ELR (cell line): ENCODE measurements around the gene ENOX2.
A peak's percentile ranks its signal among the peaks of the same experiment; 100 is the strongest.

Experiments
- DNase-seq: peaks from one replicate; pipeline ENCODE4 v3.0.0-alpha.2; 2015; ENCODE audit warnings: low read depth

ENOX2 gene

GRCh38 chrX:130699618-130700017, 203.4 kb downstream of the ENOX2 start:
- DNase-seq, result no peak

GRCh38 chrX:130696542-130696941, 206.5 kb downstream of the ENOX2 start:
- no peak for DNase-seq

DNA sequence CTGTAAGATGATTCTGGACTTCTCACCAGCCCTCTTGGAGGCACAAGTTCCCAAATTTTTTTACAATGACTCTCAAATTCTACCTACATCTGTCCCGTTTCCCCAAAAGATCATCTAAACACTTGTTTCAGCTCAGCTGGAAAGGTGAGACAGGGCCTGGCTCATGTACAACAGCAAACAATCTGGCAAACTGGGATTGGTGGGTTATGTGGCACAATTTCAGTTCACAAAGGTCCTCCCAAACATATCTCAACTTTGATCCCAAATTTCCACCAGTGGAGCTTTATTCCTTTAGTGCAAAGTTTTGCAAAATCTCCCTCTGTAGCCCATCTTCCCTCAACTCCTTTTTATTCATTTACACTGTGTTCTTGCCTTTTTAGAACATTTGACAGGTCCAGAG, 207.1 kb downstream of the ENOX2 start:
- DNase-seq, result no peak

- DNase-seq, result no peak
These were observed 208.0 kb downstream of the ENOX2 start for GRCh38 chrX:130694983-130695382.

- DNase-seq, result no peak
These were observed 211.4 kb downstream of the ENOX2 start for GRCh38 chrX:130691576-130691975.

DNA sequence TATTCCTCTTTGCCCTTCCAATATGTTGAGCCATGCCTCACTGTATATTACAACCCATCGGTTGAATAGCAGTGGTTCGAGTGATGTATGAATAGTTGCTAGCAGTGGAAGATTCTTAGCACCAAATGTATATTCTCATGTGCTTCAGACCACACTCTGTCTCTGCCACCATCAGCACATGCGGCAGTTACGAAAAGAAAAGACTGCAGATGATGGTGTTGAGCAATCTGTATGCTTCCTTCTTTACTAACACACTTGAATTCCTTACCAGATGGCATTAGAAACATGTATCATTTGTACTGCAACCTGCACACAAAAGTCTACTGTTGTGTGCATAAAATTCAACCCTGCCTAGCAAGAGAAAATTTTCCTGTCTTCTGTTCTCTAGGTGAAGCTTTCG, 214.6 kb downstream of the ENOX2 start:
- DNase-seq, result no peak

- peak; percentile 65 for DNase-seq
These were observed 220.0 kb downstream of the ENOX2 start for GRCh38 chrX:130682990-130683389.

DNA sequence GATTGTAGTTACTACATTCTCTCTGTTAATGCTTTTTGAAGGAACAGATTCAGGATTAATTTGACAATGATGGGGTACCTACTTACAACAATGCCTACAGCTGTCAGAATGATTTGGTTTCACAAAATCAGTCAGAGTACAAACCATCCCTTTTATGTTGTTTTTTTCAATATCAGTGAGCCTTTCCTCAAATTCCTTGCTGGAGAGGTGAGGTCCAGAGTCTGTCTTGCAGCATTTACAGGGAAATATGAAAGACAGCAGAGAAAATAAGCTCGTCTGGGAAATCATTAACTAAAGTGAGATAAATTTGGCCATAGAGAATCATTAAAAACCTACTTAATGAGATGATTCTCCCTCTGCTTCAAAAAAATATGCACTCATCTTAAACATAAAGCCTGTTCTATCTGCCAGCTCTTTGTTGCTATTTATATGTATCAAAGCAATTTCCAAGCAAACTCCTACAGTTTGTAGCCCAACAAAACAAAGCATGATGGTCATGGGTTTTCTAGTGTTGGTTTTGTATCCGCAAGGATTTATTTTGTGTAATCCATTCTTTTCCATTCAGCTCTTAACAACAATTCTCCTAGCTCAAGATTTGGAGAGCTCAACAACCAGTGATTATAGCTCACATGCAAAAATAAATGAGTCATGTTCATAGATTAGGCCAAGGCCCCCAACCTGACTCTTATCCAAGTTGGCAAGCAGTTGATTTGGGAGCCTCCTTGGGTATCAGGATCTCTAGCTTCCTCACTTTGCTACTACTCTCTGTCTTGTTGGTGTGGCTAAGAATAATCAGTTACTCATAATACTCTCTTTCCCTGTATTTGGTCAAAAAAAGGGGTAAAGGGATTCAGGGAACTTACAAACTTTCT, 222.6 kb downstream of the ENOX2 start:
- DNase-seq, result no peak

DNA sequence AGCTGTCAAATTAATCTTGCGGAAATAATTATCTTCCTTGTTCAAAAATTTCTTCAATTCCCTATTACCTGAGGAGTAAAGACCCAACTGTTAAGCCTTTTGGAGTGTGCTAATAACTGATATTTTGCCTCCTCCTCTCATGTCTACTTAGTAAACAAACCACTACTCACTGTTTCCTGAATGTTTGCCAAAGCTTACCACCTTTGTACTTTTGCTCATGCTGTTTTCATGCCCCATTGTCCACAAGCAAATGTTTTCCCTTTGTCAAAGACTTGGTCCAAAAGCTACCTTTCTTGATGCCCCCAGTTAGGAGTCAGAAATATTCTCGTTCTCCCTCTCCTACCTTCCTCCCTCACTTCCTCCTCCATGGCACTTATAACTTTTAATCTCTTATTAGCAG, 226.1 kb downstream of the ENOX2 start:
- DNase-seq, result no peak

- no peak for DNase-seq
These were observed 230.8 kb downstream of the ENOX2 start for GRCh38 chrX:130672214-130672613.

GRCh38 chrX:130669233-130669632, 233.8 kb downstream of the ENOX2 start:
- peak; percentile 59 for DNase-seq

DNA sequence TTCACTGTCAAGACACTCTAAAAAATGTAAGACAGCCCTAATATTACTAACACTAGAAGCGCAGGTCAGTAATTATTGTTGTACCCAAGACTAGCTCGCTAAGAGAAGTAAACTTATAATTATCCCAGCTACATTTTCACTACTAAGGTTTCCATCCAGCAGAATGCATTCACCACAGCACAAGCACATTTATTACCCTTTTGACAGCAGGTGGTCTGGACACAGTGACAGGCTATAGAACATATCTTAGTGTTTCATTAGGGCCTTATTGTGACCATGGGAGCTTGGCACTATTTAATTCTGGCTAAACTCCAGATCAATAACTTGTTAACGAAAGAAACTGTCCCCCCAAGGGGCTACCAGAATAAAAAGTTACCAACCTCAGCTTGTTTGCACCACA, 237.7 kb downstream of the ENOX2 start:
- DNase-seq, result no peak

GRCh38 chrX:130658310-130658709, 244.7 kb downstream of the ENOX2 start:
- no peak for DNase-seq

GRCh38 chrX:130654409-130654950, 248.5 kb downstream of the ENOX2 start:
- DNase-seq, result no peak

DNA sequence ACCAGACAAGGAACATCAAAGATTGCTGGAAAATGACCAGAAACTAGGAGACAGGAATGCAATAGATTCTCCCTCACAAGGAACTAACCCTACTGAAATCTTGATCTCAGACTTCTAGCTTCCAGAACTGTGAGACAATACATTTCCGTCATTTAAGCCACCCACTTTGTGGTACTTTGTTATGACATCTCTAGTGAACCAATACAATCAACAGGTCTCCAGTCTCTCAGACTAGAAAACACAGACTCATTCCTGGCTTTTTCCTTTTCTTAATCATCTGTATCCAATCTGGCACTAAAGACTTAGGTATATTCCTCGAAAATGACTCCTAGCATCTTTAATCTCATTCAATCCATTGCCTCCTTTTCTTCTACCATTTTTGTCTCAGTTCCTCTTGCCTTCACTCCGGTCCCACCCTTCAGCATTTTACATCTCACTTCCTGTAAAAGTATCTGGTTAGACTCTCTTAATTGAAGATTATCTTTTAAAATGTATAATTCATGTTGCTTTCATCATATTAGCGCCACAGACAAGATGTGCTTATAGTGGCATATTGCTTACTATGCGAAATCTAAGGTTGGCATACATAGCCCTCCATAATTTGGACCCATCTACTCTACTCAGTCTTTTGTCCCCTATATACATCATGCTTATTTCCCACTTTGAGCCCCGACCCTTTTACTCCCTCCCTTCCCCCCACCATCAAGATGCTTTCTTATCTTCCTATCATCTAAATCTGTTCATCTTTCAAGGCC, 250.0 kb downstream of the ENOX2 start:
- no peak for DNase-seq

- DNase-seq, result no peak
These were observed 253.3 kb downstream of the ENOX2 start for GRCh38 chrX:130649738-130650137.

- no peak for DNase-seq
These were observed 255.5 kb downstream of the ENOX2 start for GRCh38 chrX:130647468-130647867.

DNA sequence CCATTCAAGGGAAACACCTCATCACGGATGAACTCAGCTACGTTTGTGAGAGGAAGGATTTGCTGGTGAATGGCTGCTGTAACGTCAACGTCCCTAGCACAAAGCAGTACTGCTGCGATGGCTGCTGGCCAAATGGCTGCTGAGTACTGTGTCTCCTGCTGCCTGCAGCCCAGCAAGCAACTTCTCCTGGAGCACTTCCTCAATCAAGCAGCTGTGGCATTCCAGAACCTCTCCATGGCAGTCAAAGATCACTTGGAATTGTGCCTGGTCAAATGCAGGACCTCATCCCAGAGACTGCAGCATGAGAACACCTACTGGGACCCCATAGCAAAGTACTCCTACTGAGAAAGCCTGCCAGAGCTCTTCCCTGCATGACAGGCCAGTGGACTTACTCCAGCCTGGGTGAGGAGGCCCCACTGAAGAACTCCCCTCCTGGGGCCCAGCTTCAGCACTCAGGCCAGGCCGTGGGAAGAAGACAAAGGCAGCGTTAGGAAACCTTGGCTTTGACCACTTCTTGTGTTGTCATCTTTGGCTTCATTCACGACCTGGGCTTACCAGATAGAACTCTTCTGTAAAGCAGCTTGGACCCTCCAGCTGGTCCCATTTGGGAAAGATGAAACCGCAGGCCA, 256.9 kb downstream of the ENOX2 start:
- no peak for DNase-seq

DNA sequence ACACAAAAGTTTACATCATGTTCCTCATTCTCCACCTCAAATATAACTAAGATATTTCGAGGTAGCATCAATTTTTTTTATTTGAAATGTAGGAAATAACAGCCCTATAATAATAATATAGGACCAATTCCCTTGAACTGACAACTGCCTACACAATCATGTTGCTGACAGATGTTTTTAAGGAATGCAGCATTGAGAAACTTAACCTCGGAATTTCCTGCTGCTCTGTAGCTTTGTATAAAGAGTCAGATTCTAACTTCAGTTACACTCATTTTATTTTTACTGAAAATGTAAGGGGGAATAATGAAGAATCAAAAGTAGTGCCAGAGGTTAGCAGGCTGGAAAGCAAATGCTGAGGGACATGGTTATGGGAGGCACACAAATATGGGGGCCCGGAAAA, 265.4 kb downstream of the ENOX2 start:
- DNase-seq, result peak; percentile 4

DNA sequence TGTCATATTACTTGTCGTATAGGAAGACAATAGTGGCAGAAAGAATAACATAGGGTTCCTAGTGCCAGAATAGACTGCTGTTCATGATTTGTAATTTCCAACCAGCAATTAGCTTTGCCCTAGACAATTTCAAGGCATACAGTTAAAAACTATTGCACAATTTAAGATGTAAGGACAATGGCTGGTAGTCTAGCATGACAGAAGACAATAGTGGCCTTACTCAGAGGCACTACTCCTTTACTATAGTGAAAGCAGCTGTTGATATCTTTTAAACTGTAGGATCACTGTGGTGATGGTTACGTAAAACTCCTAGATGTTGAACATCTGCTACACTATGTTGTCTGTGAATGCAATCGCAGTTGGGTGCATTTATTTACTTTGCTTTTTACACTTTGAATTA, 266.7 kb downstream of the ENOX2 start:
- no peak for DNase-seq

DNA sequence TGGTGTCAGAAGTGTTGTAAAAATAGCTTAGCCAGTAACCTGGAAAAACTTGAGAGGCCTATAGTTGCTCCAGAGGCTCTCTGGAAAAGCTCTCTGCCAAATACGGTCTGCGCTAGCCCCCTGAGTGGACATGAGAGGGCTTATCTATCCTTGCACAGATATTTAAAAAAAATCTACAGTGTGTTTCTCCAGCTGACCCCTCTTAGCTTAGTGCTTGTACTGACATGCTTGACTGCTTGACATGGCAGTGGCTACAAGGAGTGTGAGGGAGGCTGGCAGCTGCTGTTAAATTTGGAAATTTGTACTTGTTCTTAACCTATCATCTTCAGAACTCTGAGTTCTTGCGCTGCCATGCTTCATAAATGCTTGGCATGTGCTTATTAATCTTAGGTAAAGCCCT, 272.0 kb downstream of the ENOX2 start:
- DNase-seq, result no peak

DNA sequence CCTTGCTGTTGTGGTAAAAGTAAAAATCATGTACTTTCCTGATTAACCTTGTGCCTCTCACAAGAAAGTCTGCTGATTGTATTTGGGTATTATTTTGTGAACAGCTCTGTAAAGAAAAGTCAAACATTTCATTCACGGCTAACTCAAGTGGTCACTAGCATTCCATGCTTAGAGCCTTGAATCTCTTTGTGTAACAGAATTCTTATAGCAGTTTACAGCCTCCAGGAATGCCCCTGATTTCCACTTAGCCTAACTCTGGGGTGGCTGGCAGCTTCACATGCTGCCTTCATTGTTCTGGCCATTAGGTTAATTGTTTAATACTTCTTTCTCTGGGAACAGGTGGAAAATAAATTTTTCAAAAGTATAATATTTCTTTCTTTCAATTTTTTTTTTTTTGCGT, 274.5 kb downstream of the ENOX2 start:
- DNase-seq, result no peak

- no peak for DNase-seq
These were observed 276.5 kb downstream of the ENOX2 start for GRCh38 chrX:130626521-130626920.
